Frontal cortex (tissue), 4 donors: ENCODE data around the gene JAZF1. TPM values are rescaled to one million over a fixed set of nuclear protein-coding genes. Genes with fewer than 3 reads are reported as not detected.

ENCODE experiments used
- DNase-seq, 2 donors: peaks; one replicate each; pipeline ENCODE4 v3.0.0; 2012; ENCODE audit warnings: low spot score in 2 of 2
- FAIRE-seq: peaks from 2 replicates; lab custom pipeline; 2012; peaks lifted over from hg19 to GRCh38; lab: Jason Lieb, UNC
- total RNA-seq: library from RNA; depleted of rRNA; stranded (reverse); fragments of >200 nt; gene quantifications from one replicate; pipeline ENCODE4 v1.2.3, GENCODE V29; 2014
- donor health status: control.
- donor health status: control.
- donor health status: control.

JAZF1 gene
- total RNA-seq: 39.5 TPM

GRCh38 chr7:28180364-28181147 is at the start of gene JAZF1:
JAZF1 (minus strand) TSS chr7:28180795.
- DNase-seq (peak; percentile 70 to 74), FAIRE-seq (no peak)

- no peak for FAIRE-seq
Measured at GRCh38 chr7:28230261-28230660, 49.7 kb upstream of the JAZF1 start.

GRCh38 chr7:28228396-28228795 is 47.8 kb upstream of the JAZF1 start:
- FAIRE-seq (no peak), DNase-seq (no peak)

More at GRCh38 chr7:28230261-28230660, 49.7 kb upstream of the JAZF1 start:
- DNase-seq: no peak

- DNase-seq (no peak), FAIRE-seq (no peak)
Measured at GRCh38 chr7:28226003-28226402, 45.4 kb upstream of the JAZF1 start.

- FAIRE-seq (no peak), DNase-seq (no peak)
Measured at GRCh38 chr7:28225576-28225975, 45.0 kb upstream of the JAZF1 start.

GRCh38 chr7:28224675-28225074 is 44.1 kb upstream of the JAZF1 start:
- FAIRE-seq (no peak), DNase-seq (no peak)

GRCh38 chr7:28224172-28224571 is 43.6 kb upstream of the JAZF1 start:
- no peak for FAIRE-seq
- no peak for DNase-seq

GRCh38 chr7:28222636-28223035 is 42.0 kb upstream of the JAZF1 start:
- DNase-seq: no peak

GRCh38 chr7:28219793-28220192 is 39.2 kb upstream of the JAZF1 start:
- DNase-seq: no peak
- no peak for FAIRE-seq

More at GRCh38 chr7:28222636-28223035, 42.0 kb upstream of the JAZF1 start:
- FAIRE-seq: no peak

GRCh38 chr7:28217143-28217542 is 36.5 kb upstream of the JAZF1 start:
- FAIRE-seq: no peak

GRCh38 chr7:28211006-28211405 is 30.4 kb upstream of the JAZF1 start:
- peak; percentile 40 for FAIRE-seq
- DNase-seq: no peak

More at GRCh38 chr7:28217143-28217542, 36.5 kb upstream of the JAZF1 start:
- DNase-seq: no peak

- FAIRE-seq: no peak
- no peak for DNase-seq
Measured at GRCh38 chr7:28208506-28208905, 27.9 kb upstream of the JAZF1 start.

- no peak for FAIRE-seq
- no peak for DNase-seq
Measured at GRCh38 chr7:28207486-28208158, 27.0 kb upstream of the JAZF1 start.

- FAIRE-seq: no peak
Measured at GRCh38 chr7:28205506-28205905, 24.9 kb upstream of the JAZF1 start.

GRCh38 chr7:28203508-28204240 is 23.1 kb upstream of the JAZF1 start:
- DNase-seq (no peak), FAIRE-seq (no peak)

More at GRCh38 chr7:28205506-28205905, 24.9 kb upstream of the JAZF1 start:
- DNase-seq: no peak

- DNase-seq (no peak), FAIRE-seq (no peak)
Measured at GRCh38 chr7:28202222-28202621, 21.6 kb upstream of the JAZF1 start.

- no peak for DNase-seq
- FAIRE-seq: no peak
Measured at GRCh38 chr7:28201131-28201530, 20.5 kb upstream of the JAZF1 start.

- DNase-seq (no peak), FAIRE-seq (no peak)
Measured at GRCh38 chr7:28200598-28200997, 20.0 kb upstream of the JAZF1 start.

- DNase-seq: no peak
- FAIRE-seq: no peak
Measured at GRCh38 chr7:28199021-28199510, 18.5 kb upstream of the JAZF1 start.

- FAIRE-seq: no peak
- DNase-seq: no peak
Measured at GRCh38 chr7:28195910-28196620, 15.5 kb upstream of the JAZF1 start.
